MG63 (cell line): ENCODE results near the gene LZTFL1. TPM values are rescaled to one million over a fixed set of nuclear protein-coding genes. Genes with fewer than 3 reads are reported as not detected.
A peak's percentile ranks its signal among the peaks of the same experiment; 100 is the strongest.

ENCODE experiments used
- DNase-seq: peaks from one replicate; pipeline ENCODE4 v3.0.0-alpha.2; 2020
- H3K27me3 ChIP-seq: fragments of 250-450 bp; sonication (Bioruptor Pico); 2 replicates; pipeline ENCODE4 v1.5.1; 2020; ENCODE audit warnings: mild to moderate bottlenecking, moderate library complexity
- H3K36me3 ChIP-seq: fragments of 250-450 bp; sonication (Bioruptor Pico); 2 replicates; pipeline ENCODE4 v1.5.1; 2020; ENCODE audit warnings: mild to moderate bottlenecking, moderate library complexity
- H3K4me3 ChIP-seq: fragments of 250-450 bp; sonication (Bioruptor Pico); 2 replicates; pipeline ENCODE4 v1.5.1; 2020; ENCODE audit warnings: mild to moderate bottlenecking, moderate library complexity
- H3K9me3 ChIP-seq: fragments of 250-450 bp; sonication (Bioruptor Pico); 2 replicates; pipeline ENCODE4 v1.5.1; 2020; ENCODE audit warnings: mild to moderate bottlenecking, moderate library complexity
- total RNA-seq: library from RNA; depleted of rRNA; stranded (reverse); fragments of >200 nt; shearing (Covaris generic); gene quantifications from 2 replicates; pipeline ENCODE4 v1.2.3, GENCODE V29; 2014; ENCODE audit warnings: low replicate concordance

Gene LZTFL1
- total RNA-seq, 1 experiment from 2014 or later = 10.4 TPM

DNA sequence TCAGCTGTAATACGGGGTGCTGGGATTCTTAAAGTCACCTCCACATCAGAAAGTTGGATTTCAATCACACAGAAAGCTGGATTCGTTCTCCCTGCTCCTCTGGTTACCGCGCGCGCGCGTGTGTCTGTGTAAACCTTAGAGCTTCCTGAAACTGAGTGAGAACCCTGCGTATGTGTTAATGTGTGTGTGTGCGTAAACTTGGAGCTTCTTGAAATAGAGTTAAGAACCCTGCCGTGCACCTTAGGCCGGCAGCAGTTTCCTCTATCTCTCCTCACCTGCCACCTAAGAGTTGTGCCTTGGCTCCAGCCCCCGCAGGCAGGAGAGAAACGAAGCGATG, 531 bp downstream of the LZTFL1 start:
- Histone ChIP-seq H3K4me3 (peak overlapping the region; percentile 95), H3K36me3 (no peaks in the 10 kb centered on the region), H3K27me3 (no peaks in the 10 kb centered on the region), H3K9me3 (no peaks in the 10 kb centered on the region)
- no peak for DNase-seq

DNA sequence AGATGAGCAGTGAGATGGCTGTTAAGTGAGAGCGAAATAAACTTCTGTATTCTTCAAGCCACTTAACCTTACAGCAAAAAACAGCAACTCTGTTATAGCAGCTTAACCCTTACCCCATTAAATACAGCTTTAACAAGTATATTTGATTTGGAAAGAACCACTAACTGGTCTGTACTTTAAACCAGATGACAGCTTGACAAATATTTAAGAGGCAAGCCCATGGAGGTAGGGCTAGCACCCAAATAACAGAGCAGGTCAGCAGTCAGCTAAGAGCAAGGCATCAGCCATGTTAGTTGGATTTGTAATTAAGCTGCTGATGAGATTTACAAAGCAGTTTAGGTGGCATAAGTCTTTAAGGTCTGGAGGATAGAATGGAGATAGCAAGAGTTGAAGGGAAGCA, 3.5 kb downstream of the LZTFL1 start:
- no peak for DNase-seq
- Histone ChIP-seq H3K4me3 (no peak overlapping the region), H3K36me3 (no peaks in the 10 kb centered on the region), H3K27me3 (no peaks in the 10 kb centered on the region), H3K9me3 (no peaks in the 10 kb centered on the region)

DNA sequence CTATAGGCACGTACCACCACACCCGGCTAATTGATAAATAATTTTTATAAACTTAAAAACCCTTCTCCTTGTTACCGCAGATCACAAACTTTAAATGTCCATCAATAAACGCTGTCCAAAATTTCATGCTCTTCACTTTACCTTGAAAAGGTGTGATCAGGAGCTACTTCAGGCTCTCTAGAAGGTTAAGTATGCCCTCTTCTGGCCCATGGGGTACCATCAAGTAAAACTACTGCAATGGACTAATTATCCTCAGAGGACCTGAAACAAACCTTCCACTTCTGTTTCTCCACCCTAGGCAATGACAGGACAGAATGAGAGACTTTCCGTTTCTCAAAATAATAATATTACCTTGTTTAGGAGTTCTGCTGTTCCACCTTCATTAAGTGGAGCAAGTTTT, 9.2 kb downstream of the LZTFL1 start:
- H3K27me3 ChIP-seq = no peaks in the 10 kb centered on the region
- H3K9me3 ChIP-seq = no peaks in the 10 kb centered on the region
- no peak for DNase-seq
- no peak overlapping the region for H3K4me3 ChIP-seq
- H3K36me3 ChIP-seq = no peaks in the 10 kb centered on the region

DNA sequence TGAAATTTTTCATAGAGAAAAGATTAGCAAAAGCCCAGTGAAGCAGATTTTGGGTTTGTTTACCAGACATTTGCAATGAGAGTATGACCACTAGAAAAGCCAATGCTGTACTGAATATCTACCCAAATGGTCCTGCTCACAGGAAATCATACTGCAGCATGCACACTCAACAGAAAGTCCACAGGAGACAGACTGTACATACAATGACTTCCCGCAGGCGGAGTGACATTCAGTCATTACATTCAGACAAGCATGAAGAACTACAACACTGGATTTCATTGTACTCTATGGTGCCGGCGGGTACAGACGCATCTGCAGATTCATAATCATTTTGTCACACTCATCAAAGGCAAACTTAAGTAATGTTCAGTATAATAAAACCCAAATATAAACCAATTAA, 11.8 kb downstream of the LZTFL1 start:
- no peak for DNase-seq
- H3K27me3 ChIP-seq = no peaks in the 10 kb centered on the region
- no peak overlapping the region for H3K4me3 ChIP-seq

DNA sequence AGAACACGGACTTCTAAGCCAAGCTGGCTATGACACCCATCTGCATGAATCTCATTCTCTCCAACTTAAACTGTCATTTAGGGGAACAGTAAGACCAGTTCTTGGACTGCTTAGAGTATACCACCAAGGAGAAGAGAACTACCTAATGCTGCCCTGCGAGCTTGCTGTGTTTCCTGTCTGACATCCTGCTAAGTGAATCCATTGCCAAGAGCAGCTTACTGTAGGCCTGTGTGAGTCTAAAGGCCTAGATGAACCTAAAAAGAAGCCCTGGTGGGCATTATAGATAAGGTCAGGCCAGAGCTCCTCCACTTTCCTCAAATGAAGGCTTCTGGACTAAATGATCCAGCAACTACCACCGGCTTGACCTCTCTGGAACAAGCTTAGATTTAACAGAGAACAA, 15.0 kb downstream of the LZTFL1 start:
- no peak overlapping the region for H3K4me3 ChIP-seq
- no peaks in the 10 kb centered on the region for H3K27me3 ChIP-seq
- no peaks in the 10 kb centered on the region for H3K36me3 ChIP-seq
- no peaks in the 10 kb centered on the region for H3K9me3 ChIP-seq
- no peak for DNase-seq

More for the DNA sequence above, 11.8 kb downstream of the LZTFL1 start:
- no peaks in the 10 kb centered on the region for H3K9me3 ChIP-seq
- no peaks in the 10 kb centered on the region for H3K36me3 ChIP-seq

DNA sequence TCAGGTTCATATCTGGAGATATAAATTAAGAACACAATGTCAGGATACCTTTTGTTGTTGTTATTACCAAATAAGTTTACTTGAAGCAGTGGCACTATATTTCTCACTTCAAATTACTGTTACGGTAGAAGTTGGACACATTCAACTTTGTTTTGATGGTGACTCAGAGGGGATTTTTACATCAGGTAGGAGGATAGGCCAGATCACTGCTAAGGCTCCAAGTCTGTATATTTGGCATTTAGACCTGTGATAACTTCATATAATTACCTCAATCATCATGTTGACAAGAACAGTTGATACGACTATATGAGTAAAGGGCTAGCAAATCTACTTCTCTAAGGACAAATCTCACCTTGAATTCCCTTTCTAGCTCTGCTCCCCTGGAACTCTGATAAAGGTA, 15.6 kb downstream of the LZTFL1 start:
- Histone ChIP-seq H3K9me3 (no peaks in the 10 kb centered on the region), H3K27me3 (no peaks in the 10 kb centered on the region), H3K36me3 (no peaks in the 10 kb centered on the region), H3K4me3 (no peak overlapping the region)
- DNase-seq = no peak

DNA sequence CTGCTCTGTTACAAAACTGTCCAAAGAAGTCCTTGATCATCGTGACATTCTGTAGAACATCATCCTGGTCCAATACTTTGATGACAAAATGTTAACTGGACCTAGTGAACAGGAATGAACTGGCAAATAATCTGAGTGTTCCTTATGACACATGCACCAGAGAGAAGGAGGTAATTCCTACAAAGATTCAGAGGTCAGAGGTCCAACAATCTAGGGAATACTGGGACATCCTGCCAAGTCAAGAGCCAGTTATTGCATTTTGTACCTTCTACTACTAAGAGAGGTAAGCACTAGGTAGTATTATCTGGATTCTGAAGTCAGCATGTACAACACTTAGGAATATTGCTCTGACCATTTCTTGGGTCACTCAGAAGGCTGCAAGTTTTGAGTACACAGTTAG, 20.8 kb downstream of the LZTFL1 start:
- Histone ChIP-seq H3K9me3 (peaks cover 3% of the 10 kb centered on the region; the same call in 1 of the 2 replicates), H3K27me3 (no peaks in the 10 kb centered on the region), H3K4me3 (no peak overlapping the region), H3K36me3 (no peaks in the 10 kb centered on the region)
- DNase-seq = no peak

DNA sequence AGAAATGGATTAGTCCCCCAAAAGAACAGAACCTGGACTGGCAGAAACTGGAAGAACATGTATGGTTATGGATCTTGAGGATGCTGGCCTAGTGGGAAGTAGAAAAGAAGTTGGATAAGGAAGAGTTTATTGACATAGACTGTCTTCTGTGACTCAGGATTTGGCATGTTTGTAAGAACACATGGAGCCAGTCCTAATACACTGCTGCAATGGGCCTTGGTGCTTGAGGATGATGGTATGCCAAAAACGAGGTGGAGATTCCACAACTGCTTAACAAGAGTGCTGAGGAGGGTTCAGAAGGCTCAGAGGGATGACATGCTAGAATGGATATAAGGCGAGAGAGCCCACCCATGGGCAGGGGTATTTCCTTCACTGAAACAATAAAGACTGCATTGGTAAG, 22.4 kb downstream of the LZTFL1 start:
- peak; percentile 52 for DNase-seq
- H3K4me3 ChIP-seq = no peak overlapping the region
- no peaks in the 10 kb centered on the region for H3K27me3 ChIP-seq
- H3K36me3 ChIP-seq = no peaks in the 10 kb centered on the region
- H3K9me3 ChIP-seq = peaks cover 3% of the 10 kb centered on the region; the same call in 1 of the 2 replicates

DNA sequence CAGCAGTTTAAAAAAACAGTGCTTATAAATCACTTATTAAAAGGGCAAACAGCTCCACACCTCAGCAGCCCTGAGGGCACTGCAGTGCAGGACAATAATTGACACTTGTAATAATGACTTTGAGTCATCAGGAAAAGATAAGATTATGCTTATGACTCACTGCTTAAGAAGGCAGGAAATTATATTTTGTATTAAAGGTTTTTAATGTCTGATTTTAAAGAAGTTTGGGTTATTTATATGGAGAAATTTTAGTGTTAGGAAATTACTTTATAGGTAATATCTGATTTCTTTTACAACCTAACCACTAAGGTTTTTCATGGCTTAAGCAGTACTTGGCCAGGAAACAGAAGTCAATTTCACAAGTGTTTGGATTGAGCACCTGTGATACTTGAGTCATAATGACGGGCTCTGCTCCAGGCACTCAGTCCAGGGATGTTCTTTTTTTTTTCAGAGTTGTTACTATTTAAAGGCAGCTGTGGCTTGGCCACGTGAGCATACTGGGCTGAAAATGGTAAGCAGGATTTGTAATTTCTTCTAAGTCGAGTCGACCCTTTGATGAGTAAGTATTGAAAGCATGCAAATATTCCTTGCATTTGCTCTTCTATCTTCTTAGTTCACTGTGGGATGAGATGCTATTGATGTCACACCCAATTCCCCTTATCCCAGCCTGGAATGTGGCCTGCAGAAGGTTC, 23.9 kb downstream of the LZTFL1 start:
- peak; percentile 77 for DNase-seq
- Histone ChIP-seq H3K27me3 (no peaks in the 10 kb centered on the region), H3K36me3 (no peaks in the 10 kb centered on the region), H3K4me3 (no peak overlapping the region), H3K9me3 (peaks cover 3% of the 10 kb centered on the region; the same call in 1 of the 2 replicates)

DNA sequence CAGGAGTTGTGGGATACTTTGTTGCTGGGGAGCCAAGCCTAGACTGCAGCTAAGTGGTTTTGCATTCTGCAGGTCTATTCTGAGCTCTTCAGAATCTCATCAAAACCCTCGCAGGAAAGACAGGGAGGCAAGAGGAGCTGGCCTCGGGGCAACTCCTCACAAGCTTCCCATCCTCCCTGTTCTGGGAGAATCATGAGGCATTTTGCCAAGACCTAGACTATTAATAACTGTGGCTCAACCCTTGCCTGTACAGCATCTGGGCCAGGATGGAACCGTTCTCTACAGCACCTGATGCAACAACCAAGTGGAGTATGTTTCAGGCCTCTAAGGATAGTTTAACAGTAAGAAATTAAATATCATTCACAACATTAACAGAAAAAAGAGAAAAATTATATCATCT, 25.4 kb downstream of the LZTFL1 start:
- H3K4me3 ChIP-seq = no peak overlapping the region
- peaks cover 3% of the 10 kb centered on the region; the same call in 1 of the 2 replicates for H3K9me3 ChIP-seq
- no peaks in the 10 kb centered on the region for H3K27me3 ChIP-seq
- no peaks in the 10 kb centered on the region for H3K36me3 ChIP-seq
- no peak for DNase-seq

DNA sequence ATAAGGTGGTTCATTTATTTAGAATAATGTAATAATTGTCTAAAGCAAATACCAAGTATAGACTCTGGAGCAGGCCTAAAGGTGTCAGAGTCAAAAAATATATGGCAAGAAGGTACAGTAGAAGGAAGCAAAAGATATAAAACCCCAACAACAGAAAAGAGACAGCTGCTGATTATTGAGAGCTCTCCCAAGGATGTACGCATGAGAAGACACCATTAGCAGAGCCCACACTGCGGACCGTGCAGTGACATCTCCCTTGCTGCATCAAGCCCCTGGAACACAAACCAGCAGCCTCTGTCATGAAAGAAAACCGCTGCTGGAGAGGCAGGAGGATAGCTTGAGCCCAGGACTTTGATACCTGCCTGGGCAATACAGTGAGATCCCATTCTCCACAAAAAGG, 27.6 kb downstream of the LZTFL1 start:
- H3K27me3 ChIP-seq = no peaks in the 10 kb centered on the region
- H3K36me3 ChIP-seq = no peaks in the 10 kb centered on the region
- H3K4me3 ChIP-seq = no peak overlapping the region
- DNase-seq = no peak
- peaks cover 3% of the 10 kb centered on the region; the same call in 1 of the 2 replicates for H3K9me3 ChIP-seq

DNA sequence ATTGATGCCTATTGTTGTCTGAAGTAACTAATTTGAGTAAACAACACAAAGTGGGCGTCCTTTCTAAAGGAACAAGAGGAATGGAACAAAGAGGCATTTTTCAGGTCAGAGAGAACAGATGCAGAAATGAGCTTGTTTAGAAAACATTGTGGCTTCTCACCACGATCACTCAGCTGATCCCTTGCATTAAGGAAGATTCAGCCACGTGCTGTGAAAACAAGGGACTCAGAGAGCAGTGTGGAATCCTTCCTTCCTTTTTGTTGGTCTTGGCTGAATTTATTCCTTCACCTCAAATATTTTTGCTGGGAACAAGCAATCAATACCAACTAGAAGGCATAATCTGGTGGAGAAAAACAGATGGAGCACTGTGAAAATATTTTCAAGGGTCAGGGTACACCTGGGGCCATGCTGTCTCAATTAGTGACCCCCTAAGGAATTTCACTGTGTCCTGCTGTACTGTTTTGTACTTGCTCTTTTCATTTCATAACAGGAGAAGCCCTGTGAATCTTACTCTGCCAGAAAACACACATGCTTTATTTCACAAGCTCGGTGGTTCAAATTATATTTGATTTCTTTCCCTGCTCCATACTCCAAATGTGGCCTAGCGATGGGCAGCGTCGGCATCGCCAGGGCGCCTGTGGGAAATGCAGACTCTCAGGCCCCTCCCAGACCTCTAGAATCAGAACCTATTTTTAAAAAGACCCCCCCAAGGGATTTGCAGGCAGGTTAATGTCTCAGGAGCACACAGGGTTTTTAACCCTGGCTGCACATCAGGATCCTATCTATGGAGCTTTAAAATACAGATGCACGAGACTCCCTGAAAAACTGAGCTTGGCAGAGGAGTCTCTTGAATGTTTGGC, 34.0 kb downstream of the LZTFL1 start:
- Histone ChIP-seq H3K4me3 (no peak overlapping the region), H3K9me3 (no peaks in the 10 kb centered on the region), H3K36me3 (no peaks in the 10 kb centered on the region), H3K27me3 (no peaks in the 10 kb centered on the region)
- no peak for DNase-seq

DNA sequence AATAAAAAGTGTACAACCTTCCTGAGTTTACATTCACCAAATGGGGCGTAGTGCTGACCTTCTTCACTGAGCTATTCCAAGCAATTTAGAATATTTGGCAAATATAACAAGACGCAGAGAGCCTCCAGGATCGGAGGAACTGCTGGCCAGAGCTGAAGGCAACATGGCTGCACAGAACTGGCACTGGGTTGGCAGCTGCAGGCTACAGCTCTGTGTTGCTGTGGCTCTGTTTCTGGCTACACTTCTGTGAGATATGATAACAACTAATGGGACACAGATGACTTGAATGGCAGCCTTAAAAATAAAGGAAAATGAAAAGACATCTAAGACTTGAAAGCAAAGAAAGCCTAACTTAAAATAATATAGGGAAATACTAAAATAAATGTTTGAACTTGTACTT, 34.8 kb downstream of the LZTFL1 start:
- Histone ChIP-seq H3K36me3 (no peaks in the 10 kb centered on the region), H3K4me3 (no peak overlapping the region), H3K9me3 (no peaks in the 10 kb centered on the region), H3K27me3 (no peaks in the 10 kb centered on the region)
- no peak for DNase-seq

DNA sequence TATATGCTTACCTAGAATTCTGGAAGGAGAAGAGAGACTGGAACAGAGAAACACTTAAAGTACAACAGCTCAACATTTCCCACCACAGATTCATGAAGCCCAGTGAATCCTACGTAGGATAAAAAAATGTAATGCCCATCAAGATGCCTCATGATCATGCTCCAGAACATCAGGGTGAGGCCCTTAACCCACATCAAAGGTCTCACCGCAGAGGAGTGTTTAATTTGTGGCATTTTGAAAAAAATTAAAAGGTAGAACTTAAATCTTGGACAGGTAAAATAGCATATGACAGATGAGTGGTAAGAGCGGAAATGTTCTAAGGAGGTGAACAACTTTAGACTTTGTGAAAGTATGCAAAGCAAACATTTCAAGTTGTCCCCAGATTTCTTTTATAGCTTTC, 35.8 kb downstream of the LZTFL1 start:
- no peak overlapping the region for H3K4me3 ChIP-seq
- no peaks in the 10 kb centered on the region for H3K27me3 ChIP-seq
- DNase-seq = no peak
- H3K36me3 ChIP-seq = no peaks in the 10 kb centered on the region
- H3K9me3 ChIP-seq = no peaks in the 10 kb centered on the region

DNA sequence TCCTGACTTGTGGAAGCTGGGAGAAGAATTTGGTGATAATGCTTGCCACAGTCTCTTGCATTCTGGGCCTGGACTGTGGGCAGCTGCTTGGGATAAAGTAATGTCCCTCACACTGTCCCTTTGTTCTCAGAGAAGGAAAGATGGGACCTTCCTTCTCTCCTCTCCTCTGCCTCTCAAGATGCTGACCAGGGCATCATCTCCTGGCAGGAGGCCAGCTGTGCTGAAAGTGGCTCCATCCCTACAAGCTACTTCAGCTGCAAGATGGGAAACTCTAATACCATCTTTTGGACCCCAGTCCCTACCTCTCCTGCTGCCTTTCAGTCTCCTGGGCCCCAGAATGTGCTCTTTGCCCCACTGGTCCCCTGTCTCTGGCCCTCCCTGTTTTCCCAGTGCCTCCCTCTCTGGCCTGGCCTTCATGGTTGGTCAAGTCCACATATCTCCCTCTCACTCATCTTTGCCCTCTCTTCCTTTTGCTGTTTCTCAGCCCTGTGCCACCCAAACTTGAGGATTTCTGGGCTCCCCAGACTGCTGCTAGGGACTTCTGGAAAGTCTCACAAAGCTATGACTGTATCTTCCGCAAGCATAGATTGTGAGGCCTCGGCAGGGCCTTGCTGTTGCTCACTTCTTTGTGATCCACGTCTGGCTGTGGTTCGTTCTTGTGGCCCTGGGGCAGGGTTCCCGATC, 38.5 kb downstream of the LZTFL1 start:
- no peak for DNase-seq
- H3K36me3 ChIP-seq = no peaks in the 10 kb centered on the region

DNA sequence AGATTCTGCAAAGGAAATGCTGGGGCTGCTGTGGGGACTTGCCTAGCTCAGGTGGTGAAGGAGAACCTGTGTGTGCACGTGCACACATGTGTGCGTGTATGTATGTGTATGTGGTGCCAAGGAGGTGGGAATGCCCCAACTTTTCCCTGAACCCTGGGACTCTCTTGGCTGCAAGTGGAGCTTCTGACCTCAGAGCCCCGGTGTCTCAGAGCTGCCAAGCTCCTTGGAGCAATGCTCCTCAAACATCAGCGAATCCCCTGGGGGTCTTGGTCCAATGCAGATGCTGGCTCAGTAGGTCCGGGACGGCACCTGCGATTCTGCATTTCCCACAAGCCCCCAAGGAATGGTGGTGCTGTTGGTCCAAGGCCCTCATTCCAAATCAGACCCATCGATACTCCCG, 39.8 kb downstream of the LZTFL1 start:
- no peak for DNase-seq
- Histone ChIP-seq H3K9me3 (no peaks in the 10 kb centered on the region), H3K36me3 (no peaks in the 10 kb centered on the region), H3K4me3 (no peak overlapping the region), H3K27me3 (no peaks in the 10 kb centered on the region)

More for the DNA sequence above, 38.5 kb downstream of the LZTFL1 start:
- H3K27me3 ChIP-seq = no peaks in the 10 kb centered on the region
- H3K4me3 ChIP-seq = no peak overlapping the region
- no peaks in the 10 kb centered on the region for H3K9me3 ChIP-seq

DNA sequence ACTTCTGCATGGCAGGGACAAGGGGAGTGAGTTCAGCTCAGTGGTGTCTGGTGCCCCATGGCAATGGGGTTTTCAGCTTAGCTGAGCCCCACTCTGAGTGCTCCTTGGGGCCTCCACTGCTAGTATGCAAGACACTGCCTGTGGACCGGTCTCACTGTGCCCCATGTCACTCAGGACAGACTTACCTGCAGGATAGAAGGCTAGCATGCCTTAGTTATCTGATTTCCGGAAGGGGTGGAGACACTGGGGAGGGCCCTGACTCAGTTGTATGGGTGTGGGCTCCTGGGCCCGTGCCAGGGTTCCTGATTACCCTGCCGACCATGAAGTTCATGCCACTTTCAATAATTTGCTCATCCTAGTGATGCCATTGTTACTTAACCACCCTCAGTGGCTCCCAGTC, 41.3 kb downstream of the LZTFL1 start:
- Histone ChIP-seq H3K9me3 (no peaks in the 10 kb centered on the region), H3K4me3 (no peak overlapping the region), H3K36me3 (no peaks in the 10 kb centered on the region), H3K27me3 (peaks cover 10% of the 10 kb centered on the region)
- DNase-seq = no peak
